HepG2 (cell line): ENCODE data around the gene CELF6. TPM values are rescaled to one million over a fixed set of nuclear protein-coding genes. Genes with fewer than 3 reads are reported as not detected.

Experiments
- ATAC-seq: fragments of 200-7000 bp; cut with Tn5 transposase; 3 replicates; pipeline ENCODE4 v1.9.1; 2020; ENCODE audit warnings: mild to moderate bottlenecking, moderate library complexity
- BruUV-seq: library from RNA; stranded (reverse); fragments of 400-500 nt; replicated peaks from 2 replicates; lab custom pipeline; 2021; lab: Mats Ljungman, UMichigan
- CTCF ChIA-PET: fragments of 300-600 bp; formaldehyde crosslinking; extraction: SDS; loops from one replicate; lab custom pipeline; 2021; ENCODE audit warnings: low total read pairs, inconsistent platforms, low intra/inter-chr PET ratio; lab: Yijun Ruan, JAX
- POLR2A ChIA-PET: fragments of 350-600 bp; sonication (Branson Sonifier 250); formaldehyde crosslinking; loops from one replicate; lab custom pipeline; 2020; ENCODE audit warnings: antibody characterized with exemption, inconsistent platforms; lab: Yijun Ruan, JAX
- DNase-seq: peaks from one replicate; pipeline ENCODE4 v3.0.0-alpha.2; 2015; ENCODE audit warnings: low spot score
- FAIRE-seq: peaks from 3 replicates; lab custom pipeline; 2011; peaks lifted over from hg19 to GRCh38; lab: Jason Lieb, UNC
- H2AFZ ChIP-seq: one replicate; pipeline ENCODE4 v1.6.1; 2011; ENCODE audit warnings: low read length, inconsistent platforms
- H3K27ac ChIP-seq: fragments of 300-600 bp; 3 replicates; pipeline ENCODE4 v1.8.0; 2011; ENCODE audit warnings: mixed run types, mild to moderate bottlenecking, mixed read lengths, low read length, inconsistent platforms; ENCODE audit not compliant: insufficient read depth; ENCODE audit errors: extremely low read length
- H3K27me3 ChIP-seq, 2 experiments: fragments of 200-600 bp in 1 of 2; 2 replicates in 1 of 2; 3 replicates in 1 of 2; pipeline versions ENCODE4 v1.6.0 to v1.8.0; 2011; ENCODE audit warnings: low read length in 2 of 2, mild to moderate bottlenecking in 2 of 2, moderate library complexity in 2 of 2, inconsistent platforms in 1 of 2; ENCODE audit not compliant: insufficient read depth in 2 of 2, control insufficient read depth in 1 of 2
- H3K36me3 ChIP-seq, 2 experiments: fragments of 200-600 bp in 1 of 2; replicated peaks in 1 of 2; 2 replicates in 1 of 2; 3 replicates in 1 of 2; pipeline versions ENCODE4 v1.5.1 to v1.8.0; 2011; ENCODE audit warnings: low read length in 2 of 2, inconsistent platforms in 1 of 2; ENCODE audit not compliant: insufficient read depth in 2 of 2, control insufficient read depth in 1 of 2
- H3K4me1 ChIP-seq: 2 replicates; pipeline ENCODE4 v1.5.1; 2012; ENCODE audit warnings: low read length, inconsistent platforms; ENCODE audit not compliant: insufficient read depth
- H3K4me2 ChIP-seq: 2 replicates; pipeline ENCODE4 v1.6.0; 2011; ENCODE audit warnings: low read depth, low read length, inconsistent platforms
- H3K4me3 ChIP-seq, 3 experiments: fragments of 200-600 bp in 1 of 3; sonication (generic), shearing (Covaris generic) in 1 of 3; replicated peaks in 1 of 3; 2 replicates each; pipeline ENCODE4 v1.5.1; 2011 to 2016; ENCODE audit warnings: low read length in 3 of 3, inconsistent platforms in 2 of 3, low read depth in 2 of 3, mild to moderate bottlenecking in 2 of 3, control low read depth in 1 of 3, mixed read lengths in 1 of 3; ENCODE audit not compliant: insufficient read depth in 1 of 3
- H3K79me2 ChIP-seq: one replicate; pipeline ENCODE4 v1.6.1; 2011; ENCODE audit warnings: low read length, inconsistent platforms; ENCODE audit not compliant: insufficient read depth
- H3K9ac ChIP-seq: 2 replicates; pipeline ENCODE4 v1.6.0; 2011; ENCODE audit warnings: mild to moderate bottlenecking, low read depth, low read length, inconsistent platforms; ENCODE audit not compliant: insufficient read depth
- H3K9me3 ChIP-seq: 2 replicates; pipeline ENCODE4 v1.5.1; 2012; ENCODE audit warnings: mild to moderate bottlenecking, low read length
- H4K20me1 ChIP-seq: 2 replicates; pipeline ENCODE4 v1.6.0; 2011; ENCODE audit warnings: inconsistent platforms, mild to moderate bottlenecking, low read length, moderate library complexity; ENCODE audit not compliant: insufficient read depth
- AKAP8 ChIP-seq: sonication (generic); formaldehyde crosslinking; IDR thresholded peaks from 2 replicates; pipeline ENCODE4 v1.5.1; 2020; ENCODE audit warnings: mild to moderate bottlenecking, missing genetic modification reagents
- EHMT2 ChIP-seq: fragments of 200-600 bp; sonication (generic); IDR thresholded peaks from 2 replicates; pipeline ENCODE4 v1.7.0; 2017; ENCODE audit warnings: antibody characterized with exemption, low read depth, low read length, borderline replicate concordance
- ELF1 ChIP-seq: sonication (generic); formaldehyde crosslinking; IDR thresholded peaks from 2 replicates; pipeline ENCODE4 v1.4.0; 2020; ENCODE audit warnings: missing genetic modification reagents
- ERF ChIP-seq: IDR thresholded peaks from 2 replicates; pipeline ENCODE4 v1.6.1; 2018; ENCODE audit warnings: missing biosample characterization, missing genetic modification reagents
- MIXL1 ChIP-seq: IDR thresholded peaks from 2 replicates; pipeline ENCODE4 v1.6.1; 2016
- MNT ChIP-seq: fragments of 450-650 bp; IDR thresholded peaks from 2 replicates; pipeline ENCODE4 v1.6.1; 2016
- POLR2AphosphoS2 ChIP-seq: IDR thresholded peaks from 2 replicates; pipeline ENCODE4 v1.6.1; 2011; ENCODE audit warnings: low read depth, low read length, improper control_type of control experiment
- SOX5 ChIP-seq: IDR thresholded peaks from 2 replicates; pipeline ENCODE4 v1.6.1; 2016; ENCODE audit warnings: borderline replicate concordance
- SYNCRIP ChIP-seq: fragments of 200-400 bp; formaldehyde crosslinking; IDR thresholded peaks from 2 replicates; pipeline ENCODE4 v1.6.1; 2018; ENCODE audit warnings: mild to moderate bottlenecking, low read depth, low read length; ENCODE audit not compliant: insufficient read depth
- ZBTB25 ChIP-seq: IDR thresholded peaks from 2 replicates; pipeline ENCODE4 v1.6.1; 2018; ENCODE audit warnings: missing genetic modification reagents
- ZBTB39 ChIP-seq: sonication (generic); formaldehyde crosslinking; IDR thresholded peaks from 2 replicates; pipeline ENCODE4 v1.5.0; 2020; ENCODE audit warnings: missing genetic modification reagents
- ZBTB7A ChIP-seq: sonication (generic); formaldehyde crosslinking; IDR thresholded peaks from 2 replicates; pipeline ENCODE4 v1.8.0; 2022; ENCODE audit warnings: mild to moderate bottlenecking, missing genetic modification reagents
- ZHX1 ChIP-seq: sonication (generic); formaldehyde crosslinking; IDR thresholded peaks from 2 replicates; pipeline ENCODE4 v1.8.1; 2022; ENCODE audit warnings: low read depth, mild to moderate bottlenecking, missing genetic modification reagents
- ZNF143 ChIP-seq: sonication (generic); formaldehyde crosslinking; IDR thresholded peaks from 2 replicates; pipeline ENCODE4 v1.4.0; 2020; ENCODE audit warnings: missing genetic modification reagents
- ZNF160 ChIP-seq: sonication (generic); formaldehyde crosslinking; IDR thresholded peaks from 2 replicates; pipeline ENCODE4 v1.8.0; 2022; ENCODE audit warnings: mild to moderate bottlenecking, inconsistent platforms, missing genetic modification reagents
- ZNF33B ChIP-seq: sonication (generic); formaldehyde crosslinking; IDR thresholded peaks from 2 replicates; pipeline ENCODE4 v1.5.1; 2020; ENCODE audit warnings: mild to moderate bottlenecking, missing genetic modification reagents
- ZNF691 ChIP-seq: sonication (generic); formaldehyde crosslinking; IDR thresholded peaks from 2 replicates; pipeline ENCODE4 v1.4.0; 2020; ENCODE audit warnings: missing genetic modification reagents, low read depth, mild to moderate bottlenecking, borderline replicate concordance
- ZNF879 ChIP-seq: sonication (generic); formaldehyde crosslinking; IDR thresholded peaks from 2 replicates; pipeline ENCODE4 v1.8.1; 2023; ENCODE audit warnings: missing genetic modification reagents
- ZSCAN29 ChIP-seq: sonication (generic); formaldehyde crosslinking; conservative IDR thresholded peaks from 2 replicates; pipeline ENCODE4 v1.4.0; 2020; ENCODE audit warnings: mild to moderate bottlenecking, missing genetic modification reagents
- WGBS: methylation state at CpG from one replicate; pipeline ENCODE4 v1.1.6; 2017; ENCODE audit warnings: low lambda C conversion rate; 5-methylcytosine and 5-hydroxymethylcytosine counted together
- in situ Hi-C: cut with HindIII; loops from 2 replicates; pipeline ENCODE4 v1.10.0; 2017; ENCODE audit warnings: low pct_unique_long_range_greater_than_20kb; ENCODE audit not compliant: extremely low pct_ligation_motif_present
- intact Hi-C: fragments of 100-400 bp; cut with micrococcal nuclease; formaldehyde crosslinking; loops from one replicate; pipeline ENCODE4 v1.10.0; 2022; ENCODE audit not compliant: unreplicated experiment
- polyA plus RNA-seq, 8 experiments: library from polyadenylated mRNA; depleted of rRNA in 3 of 8; stranded (reverse) in 7 of 8; unstranded in 1 of 8; fragments of >200 nt; fragmentation: Illumina TruSeq in 4 of 8; extraction: Trizol in 4 of 8; gene quantifications; 2 replicates each; pipeline versions ENCODE4 v1.2.1 to v1.2.3, GENCODE V29; 2011 to 2016; ENCODE audit warnings: low read depth in 4 of 8, missing spikeins in 1 of 8, mixed read lengths in 1 of 8; ENCODE audit not compliant: insufficient read depth in 1 of 8
- total RNA-seq, 5 experiments: library from RNA; depleted of rRNA; stranded (reverse); fragments of >200 nt; fragmentation: Illumina TruSeq; extraction: Trizol; gene quantifications; 2 replicates each; pipeline ENCODE4 v1.2.3, GENCODE V29; 2016; ENCODE audit warnings: low read depth in 1 of 5

CELF6 gene
- total and polyA plus RNA-seq, 2 of the 13 experiments (the other 11 are each of a cell fraction or from before 2014, with no cell fraction given): 0.49 to 0.94 TPM

GRCh38 chr15:72368325-72368724 lies 48.4 kb upstream of the CELF6 start:
- no TSS peak for BruUV-seq
- no peaks in the 10 kb centered on the region for H3K9me3 ChIP-seq
- H3K4me1 ChIP-seq: peaks cover 9% of the 10 kb centered on the region
- intact Hi-C loops: no loop called here
- H3K27me3 ChIP-seq: no peaks in the 10 kb centered on the region
- H3K4me3 ChIP-seq: no peak overlapping the region
- no peak overlapping the region for H2AFZ ChIP-seq
- peaks cover 16 to 29% of the 10 kb centered on the region in 2 experiments for H3K36me3 ChIP-seq
- no peak for ATAC-seq
- H3K79me2 ChIP-seq: peaks cover 61% of the 10 kb centered on the region
- WGBS: 100% methylated on average over 2 of the region's 2 CpGs
- no peak overlapping the region for H3K4me2 ChIP-seq
- H3K27ac ChIP-seq: no peak overlapping the region
- ChIA-PET POLR2A (interaction anchor here (1.5 to 1.6 kb wide), 2 partner anchors 8 to 10 kb away, joined by 4 to 5 read pairs; partner anchors contain the start of gene HEXA), CTCF (no interaction called here)
- H3K9ac ChIP-seq: no peak overlapping the region
- no peaks in the 10 kb centered on the region for H4K20me1 ChIP-seq
- in situ Hi-C loops: no loop called here
- FAIRE-seq: no peak
- no peak for DNase-seq
- TF ChIP-seq ELF1 (CRISPR knock-in tag): no peak
- TF ChIP-seq ZNF879 (CRISPR knock-in tag): no peak
- no peak for TF ChIP-seq POLR2AphosphoS2
- TF ChIP-seq SYNCRIP: no peak
- no peak for TF ChIP-seq MIXL1
- no peak for TF ChIP-seq ZBTB7A
- no peak for TF ChIP-seq ZNF33B (CRISPR knock-in tag)
- TF ChIP-seq ERF (CRISPR knock-in tag): no peak
- TF ChIP-seq AKAP8 (CRISPR knock-in tag): no peak
- TF ChIP-seq ZNF160 (CRISPR knock-in tag): no peak
- TF ChIP-seq SOX5 (CRISPR knock-in tag): no peak
- TF ChIP-seq ZHX1 (CRISPR knock-in tag): no peak
- no peak for TF ChIP-seq ZBTB39 (CRISPR knock-in tag)
- no peak for TF ChIP-seq MNT
- no peak for TF ChIP-seq ZSCAN29 (CRISPR knock-in tag)
- no peak for TF ChIP-seq EHMT2
- TF ChIP-seq ZBTB25 (CRISPR knock-in tag): no peak
- TF ChIP-seq ZNF143: no peak
- no peak for TF ChIP-seq ZNF691 (CRISPR knock-in tag)
